ENCODE results near the gene MORC3.
A peak's percentile ranks its signal among the peaks of the same experiment; 100 is the strongest.
"Not testable (repeated sequence)": the region's sequence is repeated elsewhere in the genome, so short reads cannot be mapped to it uniquely, and the experiment has no call there.

MORC3 gene, protein sequence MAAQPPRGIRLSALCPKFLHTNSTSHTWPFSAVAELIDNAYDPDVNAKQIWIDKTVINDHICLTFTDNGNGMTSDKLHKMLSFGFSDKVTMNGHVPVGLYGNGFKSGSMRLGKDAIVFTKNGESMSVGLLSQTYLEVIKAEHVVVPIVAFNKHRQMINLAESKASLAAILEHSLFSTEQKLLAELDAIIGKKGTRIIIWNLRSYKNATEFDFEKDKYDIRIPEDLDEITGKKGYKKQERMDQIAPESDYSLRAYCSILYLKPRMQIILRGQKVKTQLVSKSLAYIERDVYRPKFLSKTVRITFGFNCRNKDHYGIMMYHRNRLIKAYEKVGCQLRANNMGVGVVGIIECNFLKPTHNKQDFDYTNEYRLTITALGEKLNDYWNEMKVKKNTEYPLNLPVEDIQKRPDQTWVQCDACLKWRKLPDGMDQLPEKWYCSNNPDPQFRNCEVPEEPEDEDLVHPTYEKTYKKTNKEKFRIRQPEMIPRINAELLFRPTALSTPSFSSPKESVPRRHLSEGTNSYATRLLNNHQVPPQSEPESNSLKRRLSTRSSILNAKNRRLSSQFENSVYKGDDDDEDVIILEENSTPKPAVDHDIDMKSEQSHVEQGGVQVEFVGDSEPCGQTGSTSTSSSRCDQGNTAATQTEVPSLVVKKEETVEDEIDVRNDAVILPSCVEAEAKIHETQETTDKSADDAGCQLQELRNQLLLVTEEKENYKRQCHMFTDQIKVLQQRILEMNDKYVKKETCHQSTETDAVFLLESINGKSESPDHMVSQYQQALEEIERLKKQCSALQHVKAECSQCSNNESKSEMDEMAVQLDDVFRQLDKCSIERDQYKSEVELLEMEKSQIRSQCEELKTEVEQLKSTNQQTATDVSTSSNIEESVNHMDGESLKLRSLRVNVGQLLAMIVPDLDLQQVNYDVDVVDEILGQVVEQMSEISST

DNA sequence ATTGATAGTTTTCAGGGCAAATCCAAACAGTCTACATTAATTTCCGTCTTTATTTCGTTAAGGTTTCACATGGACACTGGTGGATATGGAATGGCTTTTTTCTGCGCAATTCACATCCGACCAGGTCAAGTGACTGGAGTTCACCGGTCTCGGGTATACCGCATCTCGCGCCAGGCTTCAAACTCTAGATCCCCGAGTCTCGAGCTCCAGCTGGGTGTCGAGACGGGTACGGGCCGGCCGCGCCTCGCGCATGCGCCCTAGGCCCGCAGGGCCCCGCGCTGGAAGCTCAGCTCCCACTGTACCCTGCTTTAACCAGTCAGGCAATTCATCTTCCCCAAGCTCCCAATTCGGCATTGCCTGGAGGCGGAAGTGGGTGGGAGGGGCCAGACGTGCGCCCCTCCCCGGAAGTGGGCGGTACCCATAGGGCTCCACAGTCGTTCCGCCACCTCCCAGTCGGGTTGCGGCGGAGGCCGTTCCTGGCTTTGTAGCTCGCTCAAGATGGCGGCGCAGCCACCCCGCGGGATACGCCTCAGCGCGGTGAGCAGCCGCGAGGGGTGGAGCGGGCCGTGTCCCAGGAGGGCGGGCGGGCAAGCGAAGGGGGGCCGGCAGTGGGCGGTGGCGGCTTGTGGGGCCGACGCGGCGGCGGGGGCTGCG lies at the start of gene MORC3:
Gene MORC3, plus strand, starts transcription at position 431 of the 654 bp plus-strand sequence. Its CDS starts 68 bp downstream, at position 499.
- peak; percentile 99 for DNase-seq (ENCODE audit: low read depth)

DNA sequence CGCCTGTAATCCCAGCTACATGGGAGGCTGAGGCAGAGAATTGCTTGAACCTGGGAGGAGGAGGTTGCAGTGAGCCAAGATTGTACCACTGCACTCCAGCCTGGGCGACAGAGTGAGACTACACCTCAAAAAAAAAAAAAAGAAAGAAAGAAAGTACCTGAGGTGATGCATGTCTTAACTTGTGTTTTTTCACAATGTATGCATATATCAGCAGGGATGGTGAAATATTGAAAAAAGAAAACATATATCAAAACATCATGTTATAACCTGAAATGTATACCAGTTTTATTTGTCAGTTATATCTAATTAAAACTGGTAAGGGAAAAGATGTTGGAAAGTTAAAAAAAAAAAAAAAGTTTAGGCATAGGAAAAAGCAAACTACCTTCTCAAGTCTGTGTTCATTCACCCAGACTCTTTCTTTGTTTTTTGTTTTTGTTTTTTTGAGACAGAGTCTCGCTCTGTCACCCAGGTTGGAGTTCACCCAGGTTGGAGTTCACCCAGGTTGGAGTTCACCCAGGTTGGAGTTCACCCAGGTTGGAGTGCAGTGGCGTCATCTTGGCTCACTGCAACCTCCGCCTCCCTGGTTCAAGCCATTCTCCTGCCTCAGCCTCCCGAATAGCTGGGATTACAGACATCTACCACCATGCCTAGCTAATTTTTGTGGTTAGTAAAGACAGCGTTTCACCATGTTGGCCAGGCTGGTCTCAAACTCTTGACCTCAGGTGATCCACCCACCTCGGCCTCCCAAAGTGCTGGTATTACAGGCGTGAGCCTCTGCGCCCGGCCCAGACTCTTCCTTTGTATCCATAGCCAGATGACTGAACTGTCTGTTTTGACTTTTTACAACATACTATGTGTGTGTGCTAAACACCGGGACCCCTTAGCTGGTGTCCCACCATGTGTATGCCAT lies 49.0 kb upstream of the MORC3 start:
- DNase-seq (ENCODE audit: low read depth), result not testable (repeated sequence)

DNA sequence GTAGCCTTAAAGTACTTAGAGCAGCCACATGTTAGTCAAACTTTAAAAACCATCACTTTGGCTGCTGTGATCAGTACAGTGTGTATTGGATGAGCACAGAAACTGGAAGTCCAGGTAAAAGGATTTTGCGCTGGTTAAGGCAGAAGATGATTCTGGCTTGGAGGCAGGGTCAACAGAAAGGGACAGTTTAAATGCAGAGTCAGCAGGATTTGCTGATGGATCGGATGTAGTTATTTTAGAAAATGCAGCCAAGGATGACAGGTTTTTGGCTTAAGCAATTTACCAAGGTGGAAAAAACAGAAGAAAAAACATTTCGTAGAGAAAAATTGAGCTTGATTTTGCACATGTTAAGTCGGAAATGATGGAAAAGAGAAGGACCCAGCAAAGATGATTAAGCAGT lies 45.9 kb upstream of the MORC3 start:
- no peak for DNase-seq (ENCODE audit: low read depth)

DNA sequence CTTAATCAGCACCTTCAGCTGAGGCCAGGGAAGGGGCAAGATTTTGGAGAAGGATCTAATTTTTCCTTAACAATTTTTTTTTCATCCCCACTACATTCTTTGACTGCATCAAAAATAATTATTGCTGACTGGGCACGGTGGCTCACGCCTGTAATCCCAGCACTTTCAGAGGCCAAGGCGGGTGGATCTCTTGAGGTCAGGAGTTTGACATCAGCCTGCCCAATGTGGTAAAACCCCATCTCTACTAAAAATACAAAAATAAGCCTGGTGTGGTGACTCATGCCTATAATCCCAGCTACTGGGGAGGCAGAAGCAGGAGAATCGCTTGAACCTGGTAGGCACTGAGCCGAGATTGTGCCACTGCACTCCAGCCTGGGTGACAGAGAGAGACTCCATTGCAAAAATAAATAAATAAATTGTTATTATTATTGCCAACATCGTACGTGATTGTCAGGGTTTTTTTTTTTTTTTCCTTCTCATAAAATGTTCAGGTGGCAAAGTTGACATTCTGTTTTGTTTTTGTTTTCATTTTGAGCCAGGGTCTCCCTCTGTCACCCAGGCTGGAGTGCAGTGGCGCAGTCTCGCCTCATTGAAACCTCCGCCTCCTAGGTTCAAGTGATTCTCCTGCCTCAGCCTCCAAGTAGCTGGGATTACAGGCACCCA lies 37.3 kb upstream of the MORC3 start:
- peak; percentile 41 for DNase-seq (ENCODE audit: low read depth)

DNA sequence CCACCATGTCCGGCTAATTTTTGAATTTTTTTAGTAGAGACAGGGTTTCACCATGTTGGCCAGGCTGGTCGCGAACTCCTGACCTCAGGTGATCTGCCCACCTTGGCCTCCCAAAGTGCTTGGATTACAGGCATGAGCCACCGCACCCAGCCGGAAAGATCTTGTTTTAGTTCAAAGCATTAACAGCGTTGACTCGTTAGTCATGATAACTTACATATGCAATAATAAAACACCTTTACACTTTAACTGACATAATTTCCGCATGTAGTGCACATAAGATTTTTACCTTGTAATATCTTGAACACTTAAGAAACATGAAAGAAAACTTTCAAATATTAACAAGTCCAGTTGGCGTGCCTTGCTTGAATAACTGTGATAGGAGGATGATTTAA lies 36.8 kb upstream of the MORC3 start:
- not testable (repeated sequence) for DNase-seq (ENCODE audit: low read depth)

DNA sequence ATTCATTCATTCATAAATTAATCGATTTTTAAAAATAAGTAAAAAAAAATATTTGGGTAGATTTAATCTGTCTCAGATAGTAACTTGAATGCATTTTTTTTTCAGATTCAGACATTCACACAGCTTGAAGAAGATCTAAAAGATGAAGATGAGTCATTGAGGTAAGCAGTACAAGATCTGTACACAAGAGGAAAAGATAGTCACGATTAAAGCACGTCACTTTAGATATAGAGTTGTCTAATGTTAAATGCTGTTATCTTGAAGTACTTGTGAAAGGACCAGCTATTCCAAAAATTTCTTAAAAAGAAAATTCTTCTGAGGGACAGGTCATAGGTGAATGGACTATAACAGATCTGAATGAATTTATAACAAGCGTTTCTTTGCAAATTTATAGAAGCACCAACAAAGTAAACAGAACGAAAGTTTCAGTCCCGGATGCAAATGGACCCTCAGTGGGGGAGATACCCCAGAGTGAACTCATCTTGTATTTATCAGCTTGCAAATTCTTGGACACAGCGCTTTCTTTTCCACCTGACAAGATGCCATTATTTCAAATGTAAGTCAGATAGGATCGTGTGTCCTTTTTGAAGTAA lies 31.2 kb upstream of the MORC3 start:
- DNase-seq (ENCODE audit: low read depth), result no peak

DNA sequence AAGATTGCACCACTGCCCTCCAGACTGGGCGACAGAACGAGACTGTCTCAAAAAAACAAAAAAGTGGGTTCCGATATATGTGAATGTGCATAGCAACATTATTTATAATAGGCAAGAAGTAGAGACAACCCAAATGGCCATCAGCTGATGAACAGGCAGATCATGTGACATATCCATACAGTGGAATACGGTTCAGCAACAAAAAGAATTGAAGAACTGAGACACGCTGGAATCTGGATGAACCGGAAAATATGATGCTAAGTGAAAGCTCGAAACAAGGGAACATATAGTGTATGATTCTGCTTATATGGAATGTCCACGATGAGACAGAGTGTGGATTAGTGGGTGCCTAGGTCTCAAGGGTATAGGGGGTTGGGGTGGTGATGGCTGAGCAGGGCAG lies 28.5 kb upstream of the MORC3 start:
- no peak for DNase-seq (ENCODE audit: low read depth)

DNA sequence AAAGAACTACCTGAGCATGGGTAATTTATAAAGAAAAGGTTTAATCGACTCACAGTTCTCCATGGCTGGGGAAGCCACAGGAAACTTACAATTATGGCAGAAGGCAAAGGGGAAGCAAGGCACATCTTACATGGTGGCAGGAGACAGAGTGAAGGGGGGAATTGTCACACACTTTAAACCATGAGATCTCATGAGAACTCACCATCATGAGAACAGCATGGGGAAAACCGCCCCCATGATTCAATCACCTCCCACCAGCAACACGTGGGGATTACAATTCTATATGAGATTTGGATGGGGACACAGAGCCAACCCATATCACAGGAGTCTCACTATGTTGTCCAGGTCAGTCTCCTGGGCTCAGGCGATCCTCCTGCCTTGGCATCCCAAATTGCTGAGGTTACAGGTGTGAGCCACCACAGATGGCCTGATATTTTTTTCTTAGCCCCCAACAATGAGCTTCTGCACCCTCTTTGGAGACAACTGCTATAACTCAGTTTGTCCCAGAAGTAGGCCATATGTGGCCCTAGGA lies 22.5 kb upstream of the MORC3 start:
- DNase-seq (ENCODE audit: low read depth), result no peak

DNA sequence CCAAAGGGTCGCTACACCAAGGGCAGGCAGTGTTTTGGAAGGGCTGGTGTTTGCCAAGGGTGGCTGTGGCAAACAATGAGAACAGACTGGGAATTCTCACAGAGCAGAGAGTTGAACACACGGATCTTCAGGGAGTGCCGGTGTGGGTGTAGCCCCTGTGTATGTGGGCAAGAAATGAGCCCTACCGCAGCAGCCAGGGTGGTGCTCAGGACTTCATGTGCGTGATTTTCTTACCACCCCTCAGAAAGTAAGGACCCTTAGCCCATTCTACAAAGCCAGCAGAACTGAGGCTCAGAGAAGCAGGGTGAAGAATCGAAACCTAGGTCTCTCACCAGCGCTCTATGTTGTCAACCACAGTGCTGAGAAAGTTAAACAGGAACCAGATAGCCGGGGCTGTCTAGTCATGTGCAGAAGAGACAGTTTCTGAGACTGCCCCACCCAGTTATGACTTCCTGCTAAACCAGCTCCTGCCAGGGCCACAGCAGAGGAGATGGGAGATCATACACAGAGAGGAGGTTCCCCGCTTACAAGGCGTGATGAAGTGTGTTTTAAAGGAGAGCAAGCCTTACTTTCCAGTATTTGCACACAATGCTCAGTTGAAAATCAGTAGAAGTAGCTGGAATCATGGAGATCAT lies 21.9 kb upstream of the MORC3 start:
- peak; percentile 47 for DNase-seq (ENCODE audit: low read depth)

DNA sequence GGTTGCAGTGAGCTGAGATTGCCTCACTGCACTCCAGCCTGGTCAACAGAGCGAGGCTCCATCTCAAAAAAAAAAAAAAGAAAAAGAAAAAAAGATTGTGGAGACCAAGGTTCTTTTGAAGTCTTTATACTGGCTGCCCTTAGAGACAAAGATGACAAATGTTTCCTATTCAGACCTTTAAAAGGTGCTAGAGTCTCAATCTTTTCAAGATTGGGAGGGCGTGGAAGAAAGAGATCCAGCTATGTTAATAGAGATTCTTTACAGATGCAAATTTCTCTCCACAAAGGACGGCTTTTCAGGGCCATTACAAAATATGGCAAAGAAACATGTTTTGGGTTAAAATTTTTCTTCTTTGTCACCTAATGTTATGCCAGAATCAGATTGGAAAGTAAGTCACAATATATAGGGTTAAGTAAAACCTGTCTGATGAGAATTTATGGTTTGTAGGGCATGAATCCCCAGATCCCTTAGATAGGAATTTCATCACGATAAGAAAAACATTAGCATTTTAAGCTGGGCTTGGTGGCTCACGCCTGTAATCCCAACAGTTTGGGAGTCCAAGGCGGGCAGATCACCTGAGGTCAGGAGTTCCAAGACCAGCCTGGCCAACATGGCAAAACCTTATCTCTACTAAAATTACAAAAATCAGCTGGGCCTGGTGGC lies 13.0 kb upstream of the MORC3 start:
- DNase-seq (ENCODE audit: low read depth), result no peak

DNA sequence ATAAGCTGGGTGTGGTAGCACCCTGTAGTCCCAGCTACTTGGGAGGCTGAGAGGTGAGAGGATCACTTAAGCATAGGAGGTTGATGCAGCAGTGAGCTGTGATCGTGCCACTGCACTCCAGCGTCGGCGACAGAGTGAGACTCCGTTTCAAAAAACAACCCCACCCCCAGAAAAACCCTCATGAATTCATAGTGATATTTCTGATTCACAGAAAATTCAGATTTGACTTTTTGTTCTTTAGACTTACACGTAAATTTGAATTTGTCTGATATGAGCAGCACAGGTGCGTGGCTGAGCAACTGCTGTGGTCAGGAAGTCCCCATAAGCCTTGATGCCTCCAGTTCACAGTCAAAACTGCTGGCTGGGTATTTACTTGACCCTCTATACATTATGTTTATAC lies 10.0 kb upstream of the MORC3 start:
- no peak for DNase-seq (ENCODE audit: low read depth)

DNA sequence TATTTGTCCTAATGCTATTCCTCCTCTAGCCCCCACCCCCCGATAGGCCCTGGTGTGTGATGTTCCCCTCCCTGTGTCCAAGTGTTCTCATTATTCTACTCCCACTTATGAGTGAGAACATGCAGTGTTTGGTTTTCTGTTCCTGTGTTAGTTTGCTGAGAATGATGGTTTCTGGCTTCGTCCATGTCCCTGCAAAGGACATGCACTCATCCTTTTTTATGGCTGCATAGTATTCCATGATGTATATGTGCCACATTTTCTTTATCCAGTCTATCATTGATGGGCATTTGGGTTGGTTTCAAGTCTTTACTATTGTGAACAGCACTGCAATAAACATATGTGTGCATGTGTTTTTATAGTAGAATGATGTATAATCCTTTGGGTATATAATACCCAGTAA lies 6.6 kb upstream of the MORC3 start:
- DNase-seq (ENCODE audit: low read depth), result not testable (repeated sequence)

DNA sequence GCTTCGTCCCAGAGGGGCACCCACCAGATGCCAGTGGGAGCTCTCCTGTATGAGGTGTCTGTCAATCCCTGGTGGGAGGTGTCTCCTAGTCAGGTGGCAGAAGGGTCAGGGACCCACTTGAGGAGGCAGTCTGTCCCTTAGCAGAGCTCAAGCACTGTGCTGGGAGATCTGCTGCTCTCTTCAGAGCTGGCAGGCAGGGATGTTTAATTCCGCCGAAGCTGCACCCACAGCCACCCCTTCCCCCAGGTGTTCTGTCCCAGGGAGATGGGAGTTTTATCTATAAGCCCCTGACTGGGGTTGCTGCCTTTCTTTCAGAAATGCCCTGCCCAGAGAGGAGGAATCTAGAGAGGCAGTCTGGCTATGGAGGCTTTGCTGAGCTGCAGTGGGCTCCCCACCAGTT lies 4.0 kb upstream of the MORC3 start:
- DNase-seq (ENCODE audit: low read depth), result not testable (repeated sequence)

DNA sequence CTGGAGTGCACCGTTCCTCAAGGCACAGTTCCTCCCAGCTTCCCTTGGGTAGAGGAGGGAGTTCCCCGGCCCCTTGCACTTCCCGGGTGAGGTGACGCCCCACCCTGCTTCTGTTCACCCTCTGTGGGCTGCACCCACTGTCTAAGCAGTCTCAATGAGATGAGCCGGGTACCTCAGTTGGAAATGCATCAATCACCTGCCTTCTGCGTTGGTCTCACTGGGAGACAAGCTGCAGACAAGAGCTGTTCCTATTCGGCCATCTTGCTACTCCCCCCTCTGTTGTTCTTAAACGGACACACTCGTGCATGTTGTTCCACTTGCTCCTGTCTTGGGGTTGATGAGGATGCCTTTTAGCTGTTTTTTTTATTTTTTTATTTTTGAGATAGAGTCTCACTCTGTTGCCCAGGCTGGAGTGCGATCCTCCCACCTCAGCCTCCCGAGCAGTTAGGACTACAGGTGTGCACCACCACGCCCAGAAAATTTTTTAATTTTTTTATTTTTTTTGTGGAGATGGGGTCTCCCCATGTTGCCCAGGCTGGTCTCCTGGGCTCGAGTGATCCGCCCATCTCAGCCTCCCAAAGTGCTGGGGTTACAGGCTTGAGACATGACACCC lies 3.0 kb upstream of the MORC3 start:
- DNase-seq (ENCODE audit: low read depth), result no peak

DNA sequence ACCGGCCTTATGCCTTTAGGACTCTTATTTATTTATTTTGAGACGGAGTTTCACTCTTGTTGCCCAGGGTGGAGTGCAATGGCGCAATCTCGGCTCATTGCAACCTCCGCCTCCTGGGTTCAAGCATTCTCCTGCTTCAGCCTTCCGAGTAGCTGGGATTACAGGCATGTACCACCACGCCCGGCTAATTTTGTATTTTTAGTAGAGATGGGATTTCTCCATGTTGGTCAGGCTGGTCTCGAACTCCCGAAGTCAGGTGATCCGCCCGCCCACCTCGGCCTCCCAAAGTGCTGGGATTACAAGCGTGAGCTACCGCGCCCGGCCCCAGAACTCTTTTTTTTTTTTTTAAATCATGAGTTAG lies 611 bp upstream of the MORC3 start:
- DNase-seq (ENCODE audit: low read depth), result not testable (repeated sequence)

DNA sequence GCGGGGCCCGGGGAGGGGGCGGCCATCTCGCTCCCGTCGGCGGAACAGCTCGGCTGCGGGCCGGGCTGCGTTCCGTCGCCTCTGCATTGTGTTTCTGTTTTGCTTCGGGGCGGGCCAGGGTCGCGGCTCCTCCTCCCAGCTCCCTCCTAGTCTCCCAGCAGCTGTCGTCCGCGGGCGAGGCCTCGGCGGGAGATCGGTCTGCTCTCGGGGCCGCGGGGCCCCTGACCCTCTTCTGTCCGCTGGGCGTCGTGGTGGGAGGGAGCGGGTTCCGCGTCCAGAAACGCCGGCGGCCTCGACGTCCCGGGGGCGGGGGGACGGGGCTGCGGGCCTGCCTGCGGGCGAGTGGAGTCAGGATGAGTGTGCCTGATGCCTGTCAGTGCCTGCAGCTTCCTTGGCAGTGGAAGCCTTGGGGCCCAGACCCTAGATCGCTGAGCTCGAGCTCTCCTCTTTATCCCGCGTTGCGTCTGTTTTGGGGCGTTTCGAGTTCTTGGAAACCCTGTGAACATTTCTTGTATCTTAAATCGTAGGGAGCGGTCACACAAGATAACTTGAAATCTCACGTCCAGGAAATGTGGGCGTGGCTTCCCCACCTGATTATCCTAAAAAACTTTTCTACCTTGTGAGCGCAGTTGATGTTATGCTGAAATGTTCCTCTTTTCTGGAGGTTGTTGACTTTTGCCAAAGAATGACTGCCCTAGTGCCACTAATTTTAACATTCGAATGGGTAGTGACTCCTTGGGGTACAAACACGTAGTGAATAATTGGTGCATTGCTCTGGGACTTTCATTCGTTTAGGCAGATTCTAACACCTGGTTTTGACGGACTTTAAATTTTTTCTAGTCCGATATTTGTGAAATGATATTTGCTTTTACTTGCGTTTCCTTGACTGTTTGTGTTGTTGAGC lies 676 bp downstream of the MORC3 start:
- DNase-seq (ENCODE audit: low read depth), result peak; percentile 79

DNA sequence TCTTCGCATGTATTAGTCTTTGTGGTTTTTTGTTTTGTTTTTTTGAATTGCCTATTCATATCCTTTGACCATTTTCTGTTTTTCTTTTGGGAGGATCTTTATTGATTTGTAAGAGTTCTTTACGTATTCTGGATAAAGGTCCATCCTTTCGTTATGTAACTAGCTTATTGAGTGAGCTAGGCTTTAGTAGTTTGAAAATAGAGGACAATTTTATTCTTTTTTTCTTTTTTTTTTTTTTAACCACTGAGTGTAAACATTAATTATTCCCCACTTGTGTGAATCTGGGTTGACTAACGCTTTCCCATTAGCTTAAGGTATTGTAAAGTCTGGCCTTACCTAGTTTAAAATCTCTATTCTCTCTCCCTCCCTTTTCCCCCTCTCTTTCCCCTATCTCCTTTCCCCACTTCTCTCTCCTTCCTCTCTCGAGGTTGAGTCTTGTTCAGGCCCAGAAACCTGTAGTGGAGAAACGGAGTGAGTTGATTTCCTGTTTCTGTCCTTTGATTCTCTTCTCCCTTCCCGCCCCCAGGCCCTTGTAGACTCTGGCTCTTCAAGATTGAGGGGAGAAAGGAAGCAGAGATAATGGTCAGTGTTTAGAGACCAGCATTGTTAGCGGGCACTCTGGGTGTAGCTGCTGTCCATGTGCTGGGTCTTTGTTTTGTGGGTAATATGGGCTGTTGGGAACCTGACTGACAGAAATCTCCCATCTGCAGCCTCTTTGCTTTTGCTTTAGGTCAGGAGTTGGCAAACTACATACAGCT lies 1.5 kb downstream of the MORC3 start:
- DNase-seq (ENCODE audit: low read depth), result peak; percentile 52
